Central memory CD8-positive, alpha-beta T cell (primary cell): ENCODE data around the gene PAK4.
"Not testable (repeated sequence)": the region's sequence is repeated elsewhere in the genome, so short reads cannot be mapped to it uniquely, and the experiment has no call there.

Experiments used
- ATAC-seq: fragments of 150-1000 bp; cut with Tn5 transposase; replicated peaks from 2 replicates; pipeline ENCODE4 v1.10.0; 2022; ENCODE audit warnings: mild to moderate bottlenecking, moderate FRiP score, moderate number of reproducible peaks; ENCODE audit not compliant: poor library complexity, severe bottlenecking; ENCODE audit errors: extremely low read depth
- DNase-seq, 2 donors: peaks; one replicate each; pipeline ENCODE4 v3.0.0; 2021; ENCODE audit warnings: low spot score in 2 of 2
- H3K27ac Mint-ChIP-seq: one replicate; pipeline ENCODE4 v1.8.0; 2022; ENCODE audit warnings: low read depth, mild to moderate bottlenecking, moderate library complexity, mixed read lengths
- H3K27me3 Mint-ChIP-seq: one replicate; pipeline ENCODE4 v1.8.0; 2022; ENCODE audit warnings: mixed read lengths
- H3K36me3 Mint-ChIP-seq: one replicate; pipeline ENCODE4 v1.8.0; 2022; ENCODE audit warnings: mild to moderate bottlenecking, moderate library complexity, mixed read lengths; ENCODE audit not compliant: insufficient read depth
- H3K4me1 Mint-ChIP-seq: one replicate; pipeline ENCODE4 v1.8.0; 2022; ENCODE audit warnings: mixed read lengths
- H3K4me3 Mint-ChIP-seq: one replicate; pipeline ENCODE4 v1.8.0; 2022; ENCODE audit warnings: mild to moderate bottlenecking, moderate library complexity, mixed read lengths
- H3K9me3 Mint-ChIP-seq: one replicate; pipeline ENCODE4 v1.8.0; 2022; ENCODE audit warnings: mixed read lengths

PAK4 gene

DNA sequence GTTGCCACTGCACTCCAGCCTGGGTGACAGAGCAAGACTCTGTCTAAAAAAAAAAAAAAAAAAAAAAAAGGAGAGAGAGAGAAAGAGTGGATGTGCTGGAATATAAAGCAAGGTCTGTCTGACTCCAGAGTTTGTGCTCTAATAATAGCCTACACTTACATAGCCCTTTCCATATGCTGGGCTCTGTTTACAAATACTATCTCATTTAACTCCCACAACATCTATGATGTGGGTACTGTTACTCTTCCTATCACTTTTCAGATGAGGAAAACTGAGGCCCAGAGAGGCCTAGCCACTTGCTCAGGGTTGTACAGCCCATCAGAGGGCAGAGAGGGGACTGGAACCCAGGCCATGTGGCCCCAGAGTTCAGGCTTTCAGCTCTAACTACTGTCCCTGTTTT is 15.9 kb upstream of the PAK4 start:
- no peak overlapping the region for H3K27ac Mint-ChIP-seq
- DNase-seq (no peak), ATAC-seq (no peak)

DNA sequence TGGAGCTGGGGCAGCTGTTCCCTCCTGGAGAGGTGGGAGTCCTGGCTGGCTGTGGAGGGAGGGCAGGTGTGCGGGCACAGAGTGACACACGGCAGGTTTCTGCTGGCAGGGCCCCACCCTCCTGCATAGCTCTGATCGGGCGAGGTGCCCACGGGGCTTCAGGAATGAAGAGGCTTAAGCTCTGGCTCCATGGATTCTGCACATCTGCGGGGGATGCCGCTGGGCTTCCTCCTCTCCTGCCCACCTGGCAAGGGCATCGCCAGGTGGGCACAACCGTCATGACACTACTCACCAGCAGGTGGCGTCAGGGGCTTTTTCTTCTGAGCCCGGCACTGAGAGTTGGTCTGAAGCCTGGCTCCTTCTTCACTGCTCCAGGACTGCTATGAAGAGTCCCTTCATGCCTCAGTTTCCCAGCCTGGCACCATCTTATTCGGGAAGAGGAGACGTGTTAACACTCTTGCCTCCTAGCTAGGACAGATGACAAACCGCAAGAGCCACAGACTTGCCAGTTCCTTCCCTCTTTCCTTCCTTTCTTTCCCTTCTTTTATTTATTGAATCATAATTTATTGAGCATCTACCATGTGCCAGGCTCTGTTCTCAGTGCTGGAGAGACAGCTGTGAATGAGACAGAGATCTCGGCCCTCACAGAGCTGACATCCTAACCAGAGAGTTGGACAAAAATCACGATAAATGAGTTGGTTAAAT is 15.2 kb upstream of the PAK4 start:
- Mint-ChIP-seq H3K4me3 (no peak overlapping the region), H3K4me1 (peaks cover 6% of the 10 kb centered on the region), H3K27me3 (no peaks in the 10 kb centered on the region), H3K36me3 (no peaks in the 10 kb centered on the region), H3K27ac (no peak overlapping the region), H3K9me3 (no peaks in the 10 kb centered on the region)
- DNase-seq = peak; percentile 49 to 79
- no peak for ATAC-seq

More for the DNA sequence above, 15.9 kb upstream of the PAK4 start:
- Mint-ChIP-seq H3K36me3 (no peaks in the 10 kb centered on the region), H3K9me3 (no peaks in the 10 kb centered on the region), H3K27me3 (no peaks in the 10 kb centered on the region), H3K4me3 (no peak overlapping the region), H3K4me1 (peaks cover 6% of the 10 kb centered on the region)

DNA sequence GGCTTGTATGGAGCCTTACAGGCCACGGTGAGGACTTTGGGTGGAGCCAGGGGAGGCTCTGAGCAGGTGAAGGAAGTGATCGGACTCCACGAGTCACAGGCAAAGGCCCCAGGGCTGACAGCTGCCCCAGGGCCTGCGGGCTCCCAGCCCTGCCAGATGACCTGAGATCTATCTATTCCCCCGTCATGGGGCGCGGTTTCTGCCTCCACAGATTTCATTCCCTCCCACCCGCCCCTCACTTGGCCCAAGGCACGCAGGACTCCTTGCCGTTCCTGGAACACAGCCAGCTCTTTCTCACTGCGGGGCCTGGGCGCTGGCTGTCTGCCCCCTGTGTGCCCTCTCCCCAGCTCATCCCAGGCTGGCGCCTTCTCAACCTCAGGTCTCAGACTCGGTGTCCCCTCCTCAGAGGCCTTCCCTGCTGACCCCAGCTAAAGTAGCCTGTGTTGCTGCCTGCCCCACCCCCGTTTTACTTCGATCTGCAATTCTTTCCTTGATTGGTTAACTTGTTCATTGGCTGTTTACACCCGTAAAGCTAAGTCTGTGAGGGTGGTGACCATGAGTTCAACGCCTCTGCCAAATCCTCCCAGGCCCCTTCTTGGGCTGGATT is 13.9 kb upstream of the PAK4 start:
- peaks cover 6% of the 10 kb centered on the region for H3K4me1 Mint-ChIP-seq

DNA sequence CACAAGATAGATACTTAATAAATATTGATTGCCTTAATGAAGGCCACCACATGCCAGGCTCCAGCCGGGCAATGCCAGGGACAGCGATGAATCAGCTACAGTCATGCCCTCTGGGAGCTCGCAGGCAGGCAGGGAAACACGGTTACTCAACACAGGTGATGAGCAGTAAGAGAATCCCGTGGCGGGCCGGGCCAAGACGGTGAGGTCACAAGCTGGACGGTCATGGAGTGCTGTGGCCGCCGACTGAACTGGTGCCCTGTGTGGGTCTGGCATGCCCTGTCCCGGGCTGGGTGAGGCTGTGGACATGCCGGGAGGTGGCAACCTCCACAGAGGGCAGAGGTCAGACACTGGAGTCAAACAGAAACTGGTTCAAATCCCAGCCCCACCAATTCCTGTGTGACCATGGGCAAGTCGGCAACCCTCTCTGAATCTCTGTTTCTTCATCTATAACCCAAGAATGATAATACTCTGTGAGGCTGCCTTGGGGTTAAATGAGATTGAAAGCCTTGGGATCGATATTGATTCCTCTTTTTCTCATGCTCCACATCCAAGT is 13.2 kb upstream of the PAK4 start:
- Mint-ChIP-seq H3K9me3 (no peaks in the 10 kb centered on the region), H3K27ac (peak overlapping the region; percentile 56), H3K4me1 (peaks cover 6% of the 10 kb centered on the region), H3K27me3 (no peaks in the 10 kb centered on the region), H3K4me3 (no peak overlapping the region), H3K36me3 (no peaks in the 10 kb centered on the region)
- DNase-seq = no peak
- no peak for ATAC-seq

More for the DNA sequence above, 13.9 kb upstream of the PAK4 start:
- Mint-ChIP-seq H3K36me3 (no peaks in the 10 kb centered on the region), H3K9me3 (no peaks in the 10 kb centered on the region), H3K4me3 (no peak overlapping the region), H3K27ac (peak overlapping the region; percentile 56), H3K27me3 (no peaks in the 10 kb centered on the region)
- DNase-seq (no peak), ATAC-seq (no peak)

DNA sequence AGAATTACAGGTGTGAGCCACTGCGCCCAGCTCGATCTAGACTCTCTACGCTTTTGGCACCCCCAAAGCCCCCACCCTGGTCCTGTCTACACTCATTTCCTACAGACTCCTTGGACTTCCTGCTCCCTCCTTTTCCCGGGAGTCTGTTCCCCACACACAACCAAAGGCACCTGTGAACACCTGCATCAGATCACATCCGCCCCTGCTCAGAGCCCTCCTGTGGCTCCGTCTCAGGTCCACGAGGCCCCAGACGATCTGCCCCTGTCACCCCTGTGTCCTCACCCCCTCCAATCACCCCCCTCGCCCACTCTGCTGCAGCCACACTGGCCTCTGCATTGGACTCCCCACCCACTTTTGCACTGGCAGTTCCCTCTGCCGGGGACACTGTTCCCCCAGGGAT is 12.4 kb upstream of the PAK4 start:
- no peak for DNase-seq
- Mint-ChIP-seq H3K36me3 (no peaks in the 10 kb centered on the region), H3K4me1 (peaks cover 6% of the 10 kb centered on the region), H3K4me3 (no peak overlapping the region), H3K9me3 (no peaks in the 10 kb centered on the region), H3K27me3 (no peaks in the 10 kb centered on the region), H3K27ac (no peak overlapping the region)
- ATAC-seq = no peak

DNA sequence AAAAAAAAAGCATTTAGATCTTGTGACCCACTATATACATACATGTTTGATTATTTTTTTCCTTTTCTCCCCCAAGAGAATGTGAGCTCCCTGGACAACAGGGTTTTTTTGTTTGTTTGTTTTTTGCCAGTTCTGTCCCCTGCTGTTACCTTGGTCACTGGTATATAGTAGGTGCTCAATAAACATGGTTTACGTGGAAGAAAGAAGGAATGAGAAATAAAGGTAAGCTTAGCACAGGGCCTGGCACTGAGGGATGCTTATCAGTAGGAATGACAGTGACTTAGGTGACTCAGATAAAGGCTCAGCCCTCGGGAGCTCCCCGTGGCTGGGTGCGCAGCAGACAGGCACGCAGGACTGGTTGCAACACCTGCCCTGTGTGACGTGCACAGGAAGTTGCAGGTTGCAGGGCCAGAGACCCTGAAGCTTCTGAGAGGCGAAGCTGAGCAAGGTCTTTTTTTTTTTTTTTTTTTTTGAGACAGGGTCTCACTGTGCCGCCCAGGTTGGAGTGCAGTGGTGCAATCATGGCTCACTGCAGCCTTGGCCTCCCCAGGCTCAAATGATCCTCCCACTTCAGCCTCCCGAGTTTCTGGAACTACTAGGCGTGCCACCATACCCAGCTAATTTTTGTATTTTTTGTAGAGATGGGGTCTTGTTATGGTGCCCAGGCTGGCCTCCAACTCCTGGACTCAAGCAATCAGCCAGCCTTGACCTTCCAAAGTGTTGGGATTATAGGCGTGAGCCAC is 10.3 kb upstream of the PAK4 start:
- H3K4me3 Mint-ChIP-seq = no peak overlapping the region
- ATAC-seq (no peak), DNase-seq (no peak)
- peaks cover 5% of the 10 kb centered on the region for H3K4me1 Mint-ChIP-seq
- no peak overlapping the region for H3K27ac Mint-ChIP-seq
- H3K9me3 Mint-ChIP-seq = no peaks in the 10 kb centered on the region
- no peaks in the 10 kb centered on the region for H3K27me3 Mint-ChIP-seq
- no peaks in the 10 kb centered on the region for H3K36me3 Mint-ChIP-seq

DNA sequence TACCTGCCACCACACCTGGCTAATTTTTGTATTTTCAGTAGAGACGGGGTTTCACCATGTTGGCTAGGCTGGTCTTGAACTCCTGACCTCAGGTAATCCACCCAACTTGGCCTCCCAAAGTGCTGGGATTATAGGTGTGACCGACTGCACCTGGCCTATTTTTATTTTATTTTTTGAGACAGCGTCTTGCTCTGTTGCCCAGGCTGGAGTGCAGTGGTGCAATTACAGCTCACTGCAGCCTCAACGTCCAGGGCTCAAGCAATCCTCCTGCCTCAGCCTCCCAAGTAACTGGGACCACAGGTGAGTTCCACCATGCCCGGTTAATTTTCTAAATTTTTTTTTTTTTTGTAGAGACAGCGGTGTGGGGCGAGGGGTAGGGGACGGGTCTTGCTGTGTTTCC is 8.6 kb upstream of the PAK4 start:
- not testable (repeated sequence) for H3K27ac Mint-ChIP-seq, ATAC-seq, DNase-seq, H3K9me3 Mint-ChIP-seq, H3K27me3 Mint-ChIP-seq, H3K4me1 Mint-ChIP-seq, H3K36me3 Mint-ChIP-seq, H3K4me3 Mint-ChIP-seq

DNA sequence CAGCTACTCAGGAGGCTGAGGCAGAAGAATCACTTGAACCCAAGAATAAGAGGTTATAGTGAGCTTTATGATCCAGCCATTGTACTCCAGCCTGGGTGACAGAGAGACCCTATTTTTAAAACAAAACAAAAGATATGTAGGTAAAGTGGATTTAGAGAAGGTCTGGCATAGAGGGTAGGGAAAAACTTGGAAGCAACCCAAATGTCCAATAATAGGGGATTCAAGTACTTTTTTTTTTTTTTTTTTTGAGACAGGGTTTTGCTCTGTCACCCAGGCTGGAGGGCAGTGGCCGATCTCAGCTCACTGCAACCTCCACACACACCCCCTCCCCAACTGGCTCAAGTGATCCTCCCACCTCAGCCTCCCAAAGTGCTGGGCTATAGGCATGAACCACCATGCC is 5.8 kb upstream of the PAK4 start:
- ATAC-seq (no peak), DNase-seq (no peak)
- H3K36me3 Mint-ChIP-seq = peaks cover 4% of the 10 kb centered on the region
- H3K27me3 Mint-ChIP-seq = peaks cover 9% of the 10 kb centered on the region
- peaks cover 7% of the 10 kb centered on the region for H3K4me1 Mint-ChIP-seq
- H3K27ac Mint-ChIP-seq = no peak overlapping the region
- H3K9me3 Mint-ChIP-seq = no peaks in the 10 kb centered on the region
- no peak overlapping the region for H3K4me3 Mint-ChIP-seq

DNA sequence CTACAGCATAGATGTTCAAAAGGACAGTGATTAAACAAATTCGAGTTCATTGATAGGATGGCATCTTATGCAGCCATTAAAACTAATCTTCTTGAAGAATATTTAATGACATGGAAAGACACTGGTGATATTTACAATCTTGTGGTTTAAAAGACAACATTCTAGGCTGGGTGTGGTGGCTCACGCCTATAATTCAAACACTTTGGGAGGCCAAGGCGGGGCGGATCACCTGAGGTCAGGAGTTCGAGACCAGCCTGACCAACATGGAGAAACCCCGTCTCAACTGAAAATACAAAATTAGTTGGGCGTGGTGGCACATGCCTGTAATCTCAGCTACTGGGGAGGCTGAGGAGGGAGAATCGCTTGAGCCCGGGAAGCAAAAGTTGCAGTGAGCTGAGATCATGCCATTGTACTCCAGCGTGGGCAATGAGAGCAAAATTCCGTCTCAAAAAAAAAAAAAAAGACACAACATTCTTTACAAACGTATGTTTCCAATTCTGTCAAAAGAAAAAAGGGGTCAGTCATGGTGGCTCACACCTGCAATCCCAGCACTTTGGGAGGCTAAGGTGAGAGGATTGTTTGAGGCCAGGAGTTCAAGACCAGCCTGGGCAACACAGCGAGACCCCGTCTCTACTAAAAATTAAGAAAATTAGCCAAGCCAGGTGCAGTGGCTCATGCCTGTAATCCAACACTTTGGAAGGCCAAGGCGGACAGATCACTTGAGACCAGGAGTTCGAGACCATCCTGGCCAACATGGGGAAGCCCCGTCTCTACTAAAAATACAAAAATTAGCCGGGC is 2.5 kb upstream of the PAK4 start:
- Mint-ChIP-seq H3K27me3 (peaks cover 9% of the 10 kb centered on the region), H3K4me1 (peaks cover 33% of the 10 kb centered on the region), H3K9me3 (no peaks in the 10 kb centered on the region), H3K27ac (peak overlapping the region; percentile 53), H3K4me3 (no peak overlapping the region), H3K36me3 (peaks cover 22% of the 10 kb centered on the region)
- ATAC-seq = no peak
- no peak for DNase-seq

DNA sequence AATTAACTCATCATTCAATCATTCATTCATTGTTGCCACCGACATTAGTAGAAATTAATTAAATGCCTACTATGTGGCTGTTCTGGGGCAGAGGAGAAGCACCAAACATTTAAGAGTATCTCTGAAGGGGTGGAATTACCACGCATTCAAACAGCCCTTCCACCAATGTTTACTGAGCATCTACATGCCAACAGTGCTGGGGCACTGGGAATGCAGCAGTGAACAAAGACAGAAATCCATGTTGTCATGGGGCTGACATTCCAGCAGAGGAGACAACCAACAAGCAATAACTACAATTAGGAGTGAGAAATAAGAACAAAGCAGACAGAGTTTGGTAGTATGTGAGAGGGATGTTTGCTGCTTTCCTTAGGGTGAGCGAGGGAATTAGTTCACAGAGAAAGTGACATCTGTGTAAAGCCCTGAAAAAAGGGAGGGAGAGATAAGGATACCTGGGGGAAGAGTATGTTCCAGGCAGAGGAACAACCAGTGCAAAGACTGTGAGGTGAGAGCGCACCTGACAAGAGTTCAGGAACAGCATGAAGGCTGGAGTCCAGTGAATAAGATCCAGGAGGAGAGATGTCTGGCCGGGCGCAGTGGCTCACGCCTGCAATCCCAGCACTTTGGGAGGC is 1.3 kb upstream of the PAK4 start:
- Mint-ChIP-seq H3K9me3 (no peaks in the 10 kb centered on the region), H3K36me3 (peaks cover 22% of the 10 kb centered on the region), H3K4me3 (peak overlapping the region; percentile 44), H3K4me1 (peaks cover 43% of the 10 kb centered on the region), H3K27ac (peak overlapping the region; percentile 53), H3K27me3 (peaks cover 9% of the 10 kb centered on the region)
- DNase-seq = no peak
- no peak for ATAC-seq

DNA sequence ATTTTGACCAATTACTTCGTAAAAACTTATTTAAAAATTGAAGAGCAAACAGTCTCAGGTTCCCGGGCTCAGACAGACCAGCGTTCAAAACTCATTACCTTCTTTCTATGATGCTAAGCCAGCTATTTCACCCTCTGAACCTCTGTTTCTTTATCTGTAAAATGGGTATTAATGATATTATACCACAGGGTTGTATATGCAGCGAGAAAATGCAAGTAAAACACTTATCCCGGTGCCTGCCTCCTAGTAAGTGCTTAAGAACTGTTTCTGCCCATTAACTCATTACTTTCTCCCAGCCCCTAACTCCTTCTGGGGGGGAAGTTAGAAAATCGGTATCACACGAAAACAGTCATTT is 410 bp upstream of the PAK4 start:
- DNase-seq (no peak), ATAC-seq (peak; percentile 6)
- Mint-ChIP-seq H3K27ac (peak overlapping the region; percentile 94), H3K27me3 (peaks cover 9% of the 10 kb centered on the region), H3K4me3 (peak overlapping the region; percentile 89), H3K4me1 (peaks cover 44% of the 10 kb centered on the region), H3K9me3 (no peaks in the 10 kb centered on the region), H3K36me3 (peaks cover 22% of the 10 kb centered on the region)
